OCI-LY1 (cell line): ENCODE data around the gene TRIM37.

Experiments
- H2AFZ ChIP-seq: fragments of 200-600 bp; sonication (generic), shearing (Covaris generic); 2 replicates; pipeline ENCODE4 v1.6.0; 2014; ENCODE audit warnings: antibody characterized with exemption, mild to moderate bottlenecking, low read length
- H3F3A ChIP-seq: fragments of 200-600 bp; sonication (generic), shearing (Covaris generic); 2 replicates; pipeline ENCODE4 v1.6.0; 2014; ENCODE audit warnings: mild to moderate bottlenecking, antibody characterized with exemption, low read length, moderate library complexity; ENCODE audit not compliant: insufficient read depth
- H3K27ac ChIP-seq: fragments of 200-600 bp; sonication (generic); 2 replicates; pipeline ENCODE4 v1.5.1; 2014; ENCODE audit warnings: low read length, mixed run types, mild to moderate bottlenecking, low read depth; ENCODE audit not compliant: poor library complexity, severe bottlenecking
- H3K27me3 ChIP-seq: fragments of 200-600 bp; sonication (generic); 2 replicates; pipeline ENCODE4 v1.6.0; 2014; ENCODE audit warnings: antibody characterized with exemption, mild to moderate bottlenecking, low read length, moderate library complexity; ENCODE audit not compliant: insufficient read depth
- H3K36me3 ChIP-seq: fragments of 200-600 bp; sonication (generic); 2 replicates; pipeline ENCODE4 v1.6.1; 2014; ENCODE audit warnings: mild to moderate bottlenecking, antibody characterized with exemption, low read length, moderate library complexity, mixed read lengths; ENCODE audit not compliant: insufficient read depth
- H3K4me1 ChIP-seq: fragments of 200-600 bp; sonication (generic); 2 replicates; pipeline ENCODE4 v1.5.1; 2014; ENCODE audit warnings: mild to moderate bottlenecking, low read length, moderate library complexity; ENCODE audit not compliant: insufficient read depth, severe bottlenecking
- H3K4me2 ChIP-seq: fragments of 200-600 bp; sonication (generic), shearing (Covaris generic); 2 replicates; pipeline ENCODE4 v1.6.1; 2014; ENCODE audit warnings: low read length
- H3K4me3 ChIP-seq: fragments of 200-600 bp; sonication (generic); 2 replicates; pipeline ENCODE4 v1.5.1; 2014; ENCODE audit warnings: low read length, low read depth, mild to moderate bottlenecking, mixed read lengths; ENCODE audit not compliant: poor library complexity, severe bottlenecking
- H3K79me2 ChIP-seq: fragments of 200-600 bp; shearing (Covaris generic); 2 replicates; pipeline ENCODE4 v1.6.1; 2016; ENCODE audit warnings: mixed run types, low read length, mixed read lengths; ENCODE audit not compliant: insufficient read depth
- H3K9ac ChIP-seq: fragments of 200-600 bp; sonication (generic), shearing (Covaris generic); 2 replicates; pipeline ENCODE4 v1.6.1; 2014; ENCODE audit warnings: mild to moderate bottlenecking, low read length, mixed read lengths
- H3K9me2 ChIP-seq: fragments of 200-600 bp; sonication (generic), shearing (Covaris generic); 2 replicates; pipeline ENCODE4 v1.6.1; 2014; ENCODE audit warnings: low read depth, mild to moderate bottlenecking, low read length, mixed read lengths
- H3K9me3 ChIP-seq: fragments of 200-600 bp; shearing (Covaris generic); 2 replicates; pipeline ENCODE4 v1.6.1; 2014; ENCODE audit warnings: low read length, mixed read lengths
- H4K20me1 ChIP-seq: fragments of 200-600 bp; sonication (generic), shearing (Covaris generic); 2 replicates; pipeline ENCODE4 v1.6.0; 2016; ENCODE audit warnings: mild to moderate bottlenecking, low read length; ENCODE audit not compliant: insufficient read depth
- EZH2 ChIP-seq: fragments of 200-600 bp; sonication (generic), shearing (Covaris generic); IDR thresholded peaks from 2 replicates; pipeline ENCODE4 v1.8.0; 2017; ENCODE audit warnings: borderline replicate concordance, mixed run types, mild to moderate bottlenecking, antibody characterized with exemption, low read length, moderate library complexity, mixed read lengths
- TF ChIP-seq, protein P1 (sequence below): fragments of 200-600 bp; sonication (generic), shearing (Covaris generic); IDR thresholded peaks from 2 replicates; pipeline ENCODE4 v1.5.1; 2017; ENCODE audit warnings: mild to moderate bottlenecking, antibody characterized with exemption, low read length, moderate library complexity, mixed read lengths

TRIM37 gene

DNA sequence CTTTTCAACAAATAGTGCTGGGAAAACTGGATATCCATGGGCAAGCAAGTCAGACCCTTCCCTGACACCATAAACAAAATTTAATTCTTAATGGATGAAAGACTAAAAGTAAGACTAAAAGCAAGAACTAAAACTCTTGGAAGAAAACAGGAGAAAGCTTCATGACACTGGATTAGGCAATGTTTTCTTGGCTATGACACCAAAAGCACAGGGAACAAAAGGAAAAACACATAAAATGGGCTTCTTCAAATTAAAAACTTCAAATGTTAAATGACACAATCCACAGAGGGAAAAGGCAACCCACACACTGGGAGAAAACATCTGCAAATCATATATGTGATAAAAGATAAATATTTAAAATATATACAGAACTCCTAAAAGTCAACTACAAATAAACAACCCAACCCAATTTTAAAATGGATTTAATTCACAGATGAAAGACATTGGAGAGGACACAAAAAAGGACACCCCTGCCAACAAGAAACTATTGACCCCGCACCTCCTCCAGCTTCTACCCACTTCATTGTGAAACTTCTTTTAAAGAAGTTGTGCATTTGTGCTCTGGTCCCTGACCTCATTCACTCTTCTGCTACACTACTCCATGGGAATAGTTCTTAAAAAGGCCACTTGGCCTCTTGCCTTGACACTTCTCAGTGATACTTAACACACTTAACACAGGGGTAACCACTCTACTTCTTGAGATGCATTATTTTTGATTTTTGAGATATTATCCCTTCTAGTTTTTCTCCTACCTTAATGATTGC, 80.3 kb downstream of the TRIM37 start:
- H3K9me2 ChIP-seq = no peaks in the 10 kb centered on the region
- TF ChIP-seq EZH2 = no peak
- TF ChIP-seq, protein P1, sequence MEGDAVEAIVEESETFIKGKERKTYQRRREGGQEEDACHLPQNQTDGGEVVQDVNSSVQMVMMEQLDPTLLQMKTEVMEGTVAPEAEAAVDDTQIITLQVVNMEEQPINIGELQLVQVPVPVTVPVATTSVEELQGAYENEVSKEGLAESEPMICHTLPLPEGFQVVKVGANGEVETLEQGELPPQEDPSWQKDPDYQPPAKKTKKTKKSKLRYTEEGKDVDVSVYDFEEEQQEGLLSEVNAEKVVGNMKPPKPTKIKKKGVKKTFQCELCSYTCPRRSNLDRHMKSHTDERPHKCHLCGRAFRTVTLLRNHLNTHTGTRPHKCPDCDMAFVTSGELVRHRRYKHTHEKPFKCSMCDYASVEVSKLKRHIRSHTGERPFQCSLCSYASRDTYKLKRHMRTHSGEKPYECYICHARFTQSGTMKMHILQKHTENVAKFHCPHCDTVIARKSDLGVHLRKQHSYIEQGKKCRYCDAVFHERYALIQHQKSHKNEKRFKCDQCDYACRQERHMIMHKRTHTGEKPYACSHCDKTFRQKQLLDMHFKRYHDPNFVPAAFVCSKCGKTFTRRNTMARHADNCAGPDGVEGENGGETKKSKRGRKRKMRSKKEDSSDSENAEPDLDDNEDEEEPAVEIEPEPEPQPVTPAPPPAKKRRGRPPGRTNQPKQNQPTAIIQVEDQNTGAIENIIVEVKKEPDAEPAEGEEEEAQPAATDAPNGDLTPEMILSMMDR = no peak
- H2AFZ ChIP-seq = no peak overlapping the region
- no peak overlapping the region for H3K4me2 ChIP-seq
- H3K4me1 ChIP-seq = peaks cover 9% of the 10 kb centered on the region
- no peaks in the 10 kb centered on the region for H3K79me2 ChIP-seq
- H3K27me3 ChIP-seq = no peaks in the 10 kb centered on the region
- no peaks in the 10 kb centered on the region for H3K9me3 ChIP-seq
- no peak overlapping the region for H3K4me3 ChIP-seq
- no peak overlapping the region for H3K27ac ChIP-seq
- H4K20me1 ChIP-seq = no peaks in the 10 kb centered on the region
- H3K9ac ChIP-seq = no peak overlapping the region
- H3F3A ChIP-seq = no peaks in the 10 kb centered on the region
- H3K36me3 ChIP-seq = peaks cover 42% of the 10 kb centered on the region

DNA sequence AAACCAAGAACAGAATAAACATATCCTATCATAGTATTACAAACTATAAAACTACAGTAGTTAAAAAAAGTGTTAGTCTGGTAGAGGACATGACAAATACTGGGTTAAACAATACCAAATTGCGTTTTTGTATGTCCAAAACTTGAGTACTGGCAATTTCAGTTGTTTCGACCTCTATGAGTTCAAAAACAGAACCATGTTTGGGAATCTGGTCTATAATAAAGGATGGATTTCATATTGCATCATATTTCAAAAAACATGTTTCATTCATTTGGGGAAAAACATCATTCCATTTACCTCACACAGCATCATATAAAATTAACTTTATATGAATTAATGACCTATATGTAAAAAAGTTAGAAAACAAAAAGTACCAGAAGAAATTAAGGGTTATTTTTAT, 81.8 kb downstream of the TRIM37 start:
- Histone ChIP-seq H3F3A (no peaks in the 10 kb centered on the region), H3K9me2 (no peaks in the 10 kb centered on the region), H2AFZ (no peak overlapping the region), H3K4me1 (peaks cover 9% of the 10 kb centered on the region), H3K27me3 (no peaks in the 10 kb centered on the region), H3K9me3 (no peaks in the 10 kb centered on the region), H3K27ac (no peak overlapping the region), H3K9ac (no peak overlapping the region), H4K20me1 (no peaks in the 10 kb centered on the region), H3K4me3 (no peak overlapping the region), H3K4me2 (no peak overlapping the region), H3K36me3 (peaks cover 47% of the 10 kb centered on the region), H3K79me2 (no peaks in the 10 kb centered on the region)
- TF ChIP-seq, protein P1 = no peak
- no peak for TF ChIP-seq EZH2

DNA sequence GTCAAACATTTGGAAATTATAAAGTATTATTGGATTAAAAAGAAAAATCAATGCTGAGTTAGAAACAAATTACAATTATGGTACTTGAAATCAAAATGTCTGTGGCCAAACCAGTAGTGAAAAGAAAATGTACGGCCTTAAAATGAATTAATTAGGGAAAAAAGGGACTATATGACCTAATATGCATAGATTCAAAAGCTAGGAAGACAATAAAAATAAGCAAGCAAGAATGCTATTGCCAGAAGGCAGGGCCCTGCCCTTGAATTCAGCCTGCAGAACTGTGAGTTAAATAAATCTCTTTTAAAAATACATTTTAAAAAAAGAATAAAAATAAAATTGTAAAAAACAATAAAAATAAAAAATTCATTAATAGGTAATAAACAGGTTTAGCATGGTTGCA, 88.7 kb downstream of the TRIM37 start:
- no peaks in the 10 kb centered on the region for H3K4me1 ChIP-seq
- no peak overlapping the region for H3K4me2 ChIP-seq
- no peak for TF ChIP-seq EZH2
- TF ChIP-seq, protein P1 = no peak
- no peaks in the 10 kb centered on the region for H4K20me1 ChIP-seq
- no peaks in the 10 kb centered on the region for H3F3A ChIP-seq
- no peak overlapping the region for H2AFZ ChIP-seq
- H3K27me3 ChIP-seq = no peaks in the 10 kb centered on the region
- peaks cover 22% of the 10 kb centered on the region for H3K36me3 ChIP-seq
- no peaks in the 10 kb centered on the region for H3K9me3 ChIP-seq
- H3K9me2 ChIP-seq = no peaks in the 10 kb centered on the region
- no peak overlapping the region for H3K9ac ChIP-seq
- no peak overlapping the region for H3K4me3 ChIP-seq
- no peak overlapping the region for H3K27ac ChIP-seq
- H3K79me2 ChIP-seq = no peaks in the 10 kb centered on the region
